Activated CD4-positive, alpha-beta T cell treated with anti-CD3 and anti-CD28 coated beads, Interleukin-2, amount 10 ng/mL, durations not matched to agents 24 days and 14 days (primary cell): ENCODE measurements around the gene SLC22A7. TPM values are rescaled to one million over a fixed set of nuclear protein-coding genes. Genes with fewer than 3 reads are reported as not detected.
A peak's percentile ranks its signal among the peaks of the same experiment; 100 is the strongest.

Source experiments
- DNase-seq: peaks from one replicate; pipeline ENCODE4 v3.0.0; 2022
- H3K27ac Mint-ChIP-seq: one replicate; pipeline ENCODE4 v1.8.0; 2022; ENCODE audit warnings: mild to moderate bottlenecking, mixed read lengths
- H3K27me3 Mint-ChIP-seq: one replicate; pipeline ENCODE4 v1.8.0; 2022; ENCODE audit warnings: mixed read lengths
- H3K36me3 Mint-ChIP-seq: one replicate; pipeline ENCODE4 v1.8.0; 2022; ENCODE audit warnings: low read depth, mild to moderate bottlenecking, mixed read lengths
- H3K4me1 Mint-ChIP-seq: one replicate; pipeline ENCODE4 v1.8.0; 2021; ENCODE audit warnings: mixed read lengths
- H3K4me3 Mint-ChIP-seq: one replicate; pipeline ENCODE4 v1.8.0; 2022; ENCODE audit warnings: mild to moderate bottlenecking, moderate library complexity, mixed read lengths
- H3K9me3 Mint-ChIP-seq: one replicate; pipeline ENCODE4 v1.8.0; 2021; ENCODE audit warnings: mixed read lengths
- intact Hi-C: fragments of 100-400 bp; cut with micrococcal nuclease; formaldehyde crosslinking; loops from one replicate; pipeline ENCODE4 v1.15.1; 2023
- total RNA-seq: library from RNA; stranded (reverse); gene quantifications from 2 replicates; pipeline ENCODE4 v1.2.3, GENCODE V29; 2022

Gene SLC22A7
- total RNA-seq, 1 donor from 2014 or later: not detected

- peaks cover 72% of the 10 kb centered on the region for H3K27me3 Mint-ChIP-seq
Observed at GRCh38 chr6:43273707-43274106, 24.4 kb upstream of the SLC22A7 start.

DNA sequence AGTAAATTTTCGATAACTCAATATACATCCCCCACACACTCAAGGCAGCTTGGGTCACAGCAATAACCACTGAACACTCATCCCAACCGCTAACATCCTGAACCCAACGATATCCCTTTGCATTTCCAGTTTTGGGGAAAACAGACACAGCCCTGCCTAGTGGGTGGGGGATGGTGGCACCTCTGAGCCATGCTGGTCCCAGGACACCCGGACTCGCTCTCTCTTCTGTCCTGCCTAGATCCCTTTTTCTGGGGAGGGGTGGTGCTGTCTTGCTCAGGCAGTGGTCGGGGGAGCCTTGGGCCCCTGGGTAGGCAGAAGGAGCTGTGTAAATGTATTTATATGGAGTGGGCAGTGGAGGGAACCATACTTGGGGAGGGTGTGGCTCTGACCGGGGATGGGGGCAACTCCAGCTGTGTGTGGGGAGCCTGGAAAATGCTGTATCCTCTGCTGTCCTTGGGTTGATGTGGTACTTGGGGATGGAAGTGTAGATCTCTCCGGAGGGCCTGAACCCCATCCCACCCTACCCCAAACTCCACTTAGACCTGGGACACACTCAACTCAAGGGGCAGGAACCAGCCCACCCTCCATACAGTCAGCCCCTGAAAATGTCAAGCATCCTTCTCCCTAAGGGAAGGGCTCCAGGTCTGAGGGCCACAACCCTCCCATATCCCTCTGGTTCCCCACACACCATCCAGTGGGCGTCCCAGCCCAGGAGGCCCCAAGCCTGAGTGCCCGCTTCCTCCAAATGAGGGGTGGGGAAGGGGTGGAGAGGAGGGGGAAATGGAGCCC is 23.7 kb upstream of the SLC22A7 start:
- peaks cover 3% of the 10 kb centered on the region for H3K36me3 Mint-ChIP-seq
- peak overlapping the region; percentile 59 for H3K4me3 Mint-ChIP-seq
- peaks cover 12% of the 10 kb centered on the region for H3K4me1 Mint-ChIP-seq
- H3K27ac Mint-ChIP-seq: no peak overlapping the region
- no peak for DNase-seq
- intact Hi-C loops: no loop called here
- peaks cover 69% of the 10 kb centered on the region for H3K27me3 Mint-ChIP-seq
- no peaks in the 10 kb centered on the region for H3K9me3 Mint-ChIP-seq

More at GRCh38 chr6:43273707-43274106, 24.4 kb upstream of the SLC22A7 start:
- peaks cover 3% of the 10 kb centered on the region for H3K36me3 Mint-ChIP-seq
- intact Hi-C loops: no loop called here
- DNase-seq: no peak
- H3K9me3 Mint-ChIP-seq: no peaks in the 10 kb centered on the region
- H3K4me3 Mint-ChIP-seq: no peak overlapping the region
- peaks cover 17% of the 10 kb centered on the region for H3K4me1 Mint-ChIP-seq
- no peak overlapping the region for H3K27ac Mint-ChIP-seq

DNA sequence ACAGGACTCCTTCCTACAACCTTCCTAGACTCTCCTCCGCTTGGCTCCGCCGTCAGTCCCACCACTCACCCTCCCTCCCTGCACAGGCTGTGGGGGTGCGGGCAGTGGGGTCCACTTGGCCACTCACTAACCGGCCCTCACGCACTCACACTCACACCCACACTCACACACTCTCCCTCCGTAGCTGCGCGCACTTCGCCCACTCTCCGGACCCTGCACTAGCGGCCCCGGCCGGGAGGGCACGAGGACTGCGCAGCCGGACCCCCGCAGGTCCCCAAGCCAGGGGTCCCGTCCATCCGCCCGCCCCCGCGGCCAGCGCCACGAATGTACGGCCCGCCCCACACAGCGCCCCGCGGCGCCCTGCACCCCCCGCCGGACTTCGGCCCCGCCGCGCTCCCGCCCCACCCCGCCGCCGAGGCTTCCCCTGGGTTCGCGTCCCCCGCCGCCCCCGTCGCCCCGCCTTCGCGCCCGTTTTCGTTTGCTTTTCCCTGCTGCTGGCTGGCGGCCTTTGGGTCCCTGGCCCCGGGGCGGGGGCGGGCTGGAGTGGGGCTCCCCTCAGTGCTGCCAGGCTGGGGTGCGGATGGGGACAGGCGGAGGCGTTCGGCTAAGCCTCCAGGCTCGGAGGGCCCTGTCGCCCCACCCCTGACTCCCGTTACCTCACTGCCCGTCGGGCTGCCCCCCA is 23.0 kb upstream of the SLC22A7 start:
- intact Hi-C loops: no loop called here
- H3K36me3 Mint-ChIP-seq: peaks cover 3% of the 10 kb centered on the region
- H3K4me1 Mint-ChIP-seq: peaks cover 12% of the 10 kb centered on the region
- peak overlapping the region; percentile 84 for H3K4me3 Mint-ChIP-seq
- no peak overlapping the region for H3K27ac Mint-ChIP-seq
- peak; percentile 78 for DNase-seq
- H3K27me3 Mint-ChIP-seq: peaks cover 68% of the 10 kb centered on the region
- no peaks in the 10 kb centered on the region for H3K9me3 Mint-ChIP-seq

DNA sequence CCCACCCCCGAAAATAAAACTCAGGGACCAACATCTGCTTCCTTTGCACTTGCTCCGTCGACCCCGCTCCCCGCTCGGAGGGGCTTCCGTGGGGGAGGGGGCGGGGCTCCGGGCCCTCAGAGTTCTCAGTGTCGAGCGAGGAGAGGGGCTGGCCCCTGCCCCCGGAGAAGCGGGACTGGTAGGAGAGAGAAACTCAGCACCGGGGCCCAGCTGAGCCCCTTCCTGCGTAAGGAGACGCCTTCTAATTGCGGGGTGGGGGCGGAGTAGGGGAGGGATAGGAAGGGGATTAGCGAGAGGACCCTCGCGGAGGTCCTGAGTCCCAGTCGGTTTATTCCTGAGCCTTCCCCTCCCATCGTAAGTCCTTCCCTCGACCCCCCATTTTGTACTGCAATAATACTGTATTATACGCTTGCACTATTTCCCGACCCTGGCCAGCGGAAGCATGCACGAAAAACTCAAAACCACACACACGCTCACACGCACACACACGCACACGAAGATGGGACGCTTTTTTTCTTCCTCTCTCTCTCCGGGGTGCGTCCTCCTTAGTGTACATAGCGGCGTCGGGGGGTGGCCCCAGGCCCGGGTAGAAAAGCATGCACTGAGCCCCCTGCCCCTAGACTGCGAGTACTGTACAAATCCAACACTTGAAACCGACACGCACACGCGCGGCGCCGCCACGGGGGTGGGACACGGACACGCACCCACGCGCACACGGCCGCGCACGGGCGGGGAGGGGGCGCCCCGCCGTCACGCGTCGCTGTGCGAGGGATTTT is 22.1 kb upstream of the SLC22A7 start:
- Mint-ChIP-seq H3K27ac (peak overlapping the region; percentile 68), H3K36me3 (peaks cover 3% of the 10 kb centered on the region), H3K4me3 (peak overlapping the region; percentile 84), H3K4me1 (peaks cover 12% of the 10 kb centered on the region), H3K9me3 (no peaks in the 10 kb centered on the region), H3K27me3 (peaks cover 66% of the 10 kb centered on the region)
- DNase-seq: peak; percentile 79
- intact Hi-C loops: no loop called here

- no peaks in the 10 kb centered on the region for H3K9me3 Mint-ChIP-seq
- peaks cover 69% of the 10 kb centered on the region for H3K27me3 Mint-ChIP-seq
- intact Hi-C loops: no loop called here
- H3K4me3 Mint-ChIP-seq: peak overlapping the region; percentile 84
- H3K4me1 Mint-ChIP-seq: peaks cover 12% of the 10 kb centered on the region
- H3K36me3 Mint-ChIP-seq: peaks cover 3% of the 10 kb centered on the region
- no peak overlapping the region for H3K27ac Mint-ChIP-seq
- DNase-seq: no peak
Observed at GRCh38 chr6:43276577-43277305, 21.3 kb upstream of the SLC22A7 start.

DNA sequence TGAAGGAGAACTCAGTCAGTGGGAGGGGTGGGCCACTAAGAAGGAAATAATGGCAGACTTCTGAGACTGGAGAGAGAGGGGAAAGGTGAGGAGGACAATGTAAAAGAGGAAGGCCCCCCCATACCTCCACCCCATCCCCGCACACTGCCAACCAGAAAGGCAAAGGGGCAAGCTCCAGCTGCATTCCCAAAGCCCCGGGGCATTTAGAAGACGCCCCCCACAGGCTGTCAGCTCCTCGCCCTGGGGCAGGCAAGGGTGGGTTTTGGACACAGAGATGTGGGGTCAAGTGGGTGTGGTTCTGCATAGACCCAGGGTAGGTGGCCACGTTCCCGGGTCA is 20.8 kb upstream of the SLC22A7 start:
- no peaks in the 10 kb centered on the region for H3K9me3 Mint-ChIP-seq
- peaks cover 3% of the 10 kb centered on the region for H3K36me3 Mint-ChIP-seq
- H3K4me3 Mint-ChIP-seq: peak overlapping the region; percentile 22
- peaks cover 66% of the 10 kb centered on the region for H3K27me3 Mint-ChIP-seq
- peaks cover 12% of the 10 kb centered on the region for H3K4me1 Mint-ChIP-seq
- H3K27ac Mint-ChIP-seq: no peak overlapping the region
- intact Hi-C loops: no loop called here
- no peak for DNase-seq

DNA sequence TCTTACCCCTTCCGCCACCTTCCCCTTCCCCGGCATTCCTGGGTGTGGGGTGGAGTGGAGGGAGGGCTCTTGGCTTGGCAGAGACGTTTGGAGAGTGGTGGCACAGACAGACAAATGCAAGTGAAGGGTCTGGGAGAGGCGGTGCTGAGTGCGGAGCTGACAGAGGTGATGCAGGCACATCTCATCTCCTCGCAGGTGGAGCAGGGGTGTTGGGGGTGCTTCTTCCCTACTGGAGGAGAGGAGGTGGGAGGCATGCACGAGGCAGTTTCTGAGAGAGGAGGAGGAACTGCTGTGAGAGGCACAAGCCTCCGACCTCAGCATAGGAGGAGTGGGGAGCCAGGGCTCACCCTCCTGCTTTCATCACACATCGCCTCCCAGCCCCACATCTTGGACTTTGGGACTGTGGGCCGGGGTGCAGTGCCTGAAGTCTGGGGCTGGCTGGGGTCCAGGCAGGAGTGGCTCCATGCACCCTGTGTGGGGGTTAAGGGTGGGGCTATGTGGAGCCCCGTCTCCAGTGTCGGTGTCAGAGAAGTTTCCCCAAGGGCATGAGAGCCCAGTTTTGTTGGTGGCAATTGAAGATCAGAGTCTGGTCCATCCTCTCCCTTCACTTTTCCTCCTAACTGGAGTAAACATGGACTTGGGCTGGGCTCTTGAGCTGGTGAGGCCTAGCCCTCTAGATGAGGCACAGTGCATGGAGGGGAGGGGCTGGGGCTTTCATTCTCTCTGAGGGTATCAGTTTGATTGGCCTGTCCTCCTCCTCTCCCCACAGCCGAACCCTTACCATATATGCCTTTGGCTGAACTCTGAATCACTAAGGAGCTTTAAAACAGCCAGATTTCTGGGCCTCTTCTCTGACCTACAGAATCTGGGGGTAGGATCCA is 20.2 kb upstream of the SLC22A7 start:
- no peak overlapping the region for H3K27ac Mint-ChIP-seq
- H3K27me3 Mint-ChIP-seq: peaks cover 64% of the 10 kb centered on the region
- DNase-seq: no peak
- H3K36me3 Mint-ChIP-seq: peaks cover 3% of the 10 kb centered on the region
- peaks cover 12% of the 10 kb centered on the region for H3K4me1 Mint-ChIP-seq
- intact Hi-C loops: no loop called here
- no peaks in the 10 kb centered on the region for H3K9me3 Mint-ChIP-seq
- H3K4me3 Mint-ChIP-seq: no peak overlapping the region

GRCh38 chr6:43278524-43279078 is 19.5 kb upstream of the SLC22A7 start:
- DNase-seq: no peak
- intact Hi-C loops: no loop called here
- H3K36me3 Mint-ChIP-seq: peaks cover 3% of the 10 kb centered on the region
- H3K27me3 Mint-ChIP-seq: peaks cover 59% of the 10 kb centered on the region
- no peak overlapping the region for H3K27ac Mint-ChIP-seq
- H3K4me1 Mint-ChIP-seq: peaks cover 12% of the 10 kb centered on the region
- H3K9me3 Mint-ChIP-seq: no peaks in the 10 kb centered on the region
- no peak overlapping the region for H3K4me3 Mint-ChIP-seq

DNA sequence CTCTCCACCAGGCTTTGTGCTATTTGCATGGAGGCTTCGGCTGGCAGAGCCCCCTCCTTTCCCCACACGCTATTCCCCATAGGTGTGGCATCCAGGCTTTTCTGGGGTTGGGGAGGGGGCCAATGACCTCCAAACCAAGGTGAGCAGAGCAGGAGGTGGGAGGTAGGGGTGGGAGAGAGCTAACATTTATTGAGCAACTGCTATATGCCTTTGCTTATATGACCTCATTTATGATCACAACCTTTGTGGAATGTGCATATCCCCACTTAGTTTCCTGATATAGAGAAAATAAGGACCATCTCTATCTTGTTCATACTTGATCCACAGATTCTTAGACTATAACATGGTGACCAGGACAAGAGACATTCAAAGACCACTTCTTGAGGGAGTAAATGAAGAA is 17.8 kb upstream of the SLC22A7 start:
- Mint-ChIP-seq H3K4me1 (peaks cover 10% of the 10 kb centered on the region), H3K9me3 (no peaks in the 10 kb centered on the region), H3K36me3 (peaks cover 3% of the 10 kb centered on the region), H3K4me3 (no peak overlapping the region), H3K27me3 (peaks cover 47% of the 10 kb centered on the region), H3K27ac (no peak overlapping the region)
- no peak for DNase-seq
- intact Hi-C loops: no loop called here

GRCh38 chr6:43282060-43282459 is 16.0 kb upstream of the SLC22A7 start:
- no peak for DNase-seq
- H3K27me3 Mint-ChIP-seq: peaks cover 46% of the 10 kb centered on the region
- peaks cover under 1% of the 10 kb centered on the region for H3K4me1 Mint-ChIP-seq
- H3K4me3 Mint-ChIP-seq: no peak overlapping the region
- no peaks in the 10 kb centered on the region for H3K9me3 Mint-ChIP-seq
- H3K36me3 Mint-ChIP-seq: no peaks in the 10 kb centered on the region
- intact Hi-C loops: no loop called here
- no peak overlapping the region for H3K27ac Mint-ChIP-seq

- Mint-ChIP-seq H3K27me3 (peaks cover 40% of the 10 kb centered on the region), H3K9me3 (no peaks in the 10 kb centered on the region), H3K4me3 (no peak overlapping the region), H3K36me3 (no peaks in the 10 kb centered on the region), H3K4me1 (no peaks in the 10 kb centered on the region), H3K27ac (no peak overlapping the region)
- DNase-seq: no peak
- intact Hi-C loops: no loop called here
Observed at GRCh38 chr6:43282636-43283513, 15.2 kb upstream of the SLC22A7 start.

GRCh38 chr6:43283514-43283901 is 14.6 kb upstream of the SLC22A7 start:
- H3K4me1 Mint-ChIP-seq: no peaks in the 10 kb centered on the region
- H3K27me3 Mint-ChIP-seq: peaks cover 39% of the 10 kb centered on the region
- no peaks in the 10 kb centered on the region for H3K9me3 Mint-ChIP-seq
- no peaks in the 10 kb centered on the region for H3K36me3 Mint-ChIP-seq
- no peak overlapping the region for H3K4me3 Mint-ChIP-seq
- no peak overlapping the region for H3K27ac Mint-ChIP-seq
- intact Hi-C loops: no loop called here
- no peak for DNase-seq
